Measurements from ENCODE around the gene ANKMY1.

Gene ANKMY1

DNA sequence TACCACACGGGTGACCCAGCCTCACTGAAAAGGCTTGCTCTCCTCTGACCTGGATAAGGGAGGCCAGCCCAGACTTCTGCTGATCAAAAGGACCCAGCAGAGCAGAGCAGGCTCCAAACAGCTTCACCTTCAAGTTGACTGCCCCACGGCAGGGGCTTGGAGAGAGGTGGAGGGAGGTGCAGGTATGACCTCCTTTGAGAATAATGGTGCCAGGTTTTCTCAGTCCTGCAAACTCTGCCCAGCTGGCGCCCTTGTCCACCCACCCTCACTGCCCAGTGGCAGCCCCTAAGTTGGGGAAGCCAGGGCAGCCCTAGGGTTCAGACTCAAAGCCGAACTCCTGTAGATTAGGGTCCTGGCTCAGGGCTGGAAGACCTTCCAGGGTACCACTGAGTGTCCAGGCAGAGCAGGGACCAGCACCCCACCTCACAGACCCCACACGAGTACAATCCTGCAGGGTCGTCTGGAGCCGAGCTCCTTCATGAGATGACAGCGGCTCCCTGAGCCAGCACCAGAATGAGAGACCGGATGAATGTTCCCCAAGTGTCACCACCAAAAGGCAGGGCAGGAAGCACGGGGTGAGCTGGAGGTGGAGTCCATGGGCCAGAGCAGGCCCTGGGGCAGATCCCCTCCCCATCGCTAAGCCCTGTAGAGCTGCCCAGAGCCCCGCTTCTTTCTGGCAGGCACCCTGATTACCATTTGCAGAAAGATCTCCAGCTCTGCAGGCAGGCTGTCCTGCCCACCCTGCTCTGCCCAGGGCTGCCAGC, 125.9 kb downstream of the ANKMY1 start:
- no peak for DNase-seq

DNA sequence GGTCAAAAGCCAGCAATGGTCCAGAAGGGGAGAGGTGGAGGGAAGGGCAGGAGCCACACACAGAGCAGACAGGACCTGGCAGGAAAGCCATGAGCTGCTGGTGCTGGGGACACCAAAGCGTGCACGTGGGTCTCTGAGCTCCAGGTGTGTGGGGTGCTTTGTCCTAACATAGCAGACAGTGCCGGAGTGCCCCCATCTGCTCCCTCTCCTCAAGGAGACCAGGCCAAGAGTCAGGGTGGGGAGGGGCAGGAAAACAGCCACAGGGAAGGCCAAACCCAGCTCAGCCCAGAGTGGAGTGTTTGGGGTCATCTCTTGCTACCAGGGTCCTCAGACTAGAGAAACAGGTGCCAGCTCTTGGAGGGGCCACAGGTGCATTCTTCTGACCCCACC, 126.5 kb downstream of the ANKMY1 start:
- no peak for DNase-seq

DNA sequence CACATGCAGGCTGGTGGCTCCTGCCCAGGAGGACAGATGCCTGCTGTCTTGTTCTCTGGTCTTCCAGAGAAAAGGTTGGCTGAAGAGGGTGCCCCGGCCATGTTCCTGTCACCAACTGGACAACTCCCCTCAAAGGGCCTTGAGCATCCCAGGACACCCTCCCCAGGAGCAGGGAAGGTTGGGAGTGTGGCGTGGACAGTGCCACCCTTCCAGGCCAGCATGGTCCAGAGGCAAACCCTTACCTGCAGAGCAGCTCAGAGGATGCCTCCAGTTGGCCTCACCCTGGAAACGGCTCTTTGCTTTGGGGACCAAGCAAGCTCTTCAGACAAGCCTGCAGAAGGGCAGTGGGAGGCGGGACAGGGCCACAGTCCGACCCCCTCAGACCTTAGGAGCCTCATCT, 127.2 kb downstream of the ANKMY1 start:
- DNase-seq: no peak

DNA sequence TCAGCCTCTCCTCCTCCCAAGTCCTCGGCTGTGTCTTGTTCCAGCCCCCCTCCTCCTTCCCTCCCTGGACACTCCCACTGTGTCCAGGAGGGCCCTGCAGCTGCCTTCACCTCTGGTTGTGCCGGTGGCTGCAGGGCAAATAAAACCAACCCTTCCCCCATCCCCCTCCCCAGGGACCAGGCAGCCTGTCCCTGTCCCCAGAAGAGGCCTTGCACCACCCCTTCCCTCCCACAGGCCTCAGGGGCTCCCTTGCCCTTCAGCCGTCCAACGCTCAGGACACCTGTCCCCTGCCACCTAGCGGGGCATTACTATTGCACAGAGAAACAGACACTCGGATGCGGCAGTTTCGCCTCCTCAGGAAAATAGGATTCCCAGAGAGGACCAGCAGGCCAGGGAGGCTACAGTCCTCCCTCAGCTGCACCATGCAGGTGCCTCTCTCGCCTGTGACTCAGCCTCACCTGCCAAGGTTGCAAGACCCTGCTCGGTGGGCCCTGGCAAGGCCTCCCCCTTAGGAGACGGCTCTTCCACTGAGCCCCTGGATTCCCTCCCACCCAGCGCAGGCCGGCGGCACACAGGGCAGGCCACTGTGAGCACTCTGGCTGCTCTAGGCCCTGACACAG, 127.8 kb downstream of the ANKMY1 start:
- peak in 1 of 2 experiments; percentile 46 for DNase-seq
